Heart left ventricle (tissue), 13 donors: ENCODE measurements around the gene GRK5.

Source experiments
- POLR2A ChIP-seq, 2 donors: fragments of 450-650 bp; IDR thresholded peaks; one replicate each; pipeline ENCODE4 v1.6.1; 2017; ENCODE audit warnings: antibody characterized with exemption in 2 of 2, mild to moderate bottlenecking in 2 of 2, moderate library complexity in 2 of 2
- TF ChIP-seq, protein P1 (sequence below), 12 donors: fragments of 200-600 bp; sonication (generic) in 4 of 12; IDR thresholded peaks; one replicate each; pipeline versions ENCODE4 v1.5.0 to v1.8.0; 2018 to 2022; ENCODE audit warnings: antibody characterized with exemption in 12 of 12, mild to moderate bottlenecking in 5 of 12
- donor health status: ischemic (EF 13 %, LVEDD 7.1; RV severe dilation, severe dysfunction).
- donor health status: DM: no; HTN: yes; CAD: no.
- donor health status: DM: no; HTN: no; CAD: no.
- donor health status: ischemic (EF 25% LVEDD 6.9; RV normal size, moderate dysfunction).
- donor health status: ischemic (EF 25% LVEDD 5.7; RV mildly dilated, moderate dysfunction).
- donor health status: ischemic (EF 35%, LVEDD 5.7; RV mildly dilated, moderate dysfunction).
- donor health status: nonischemic (EF 11% LVEDD 7.7; RV severe dilation, severe dysfunction).
- donor health status: DM: yes; HTN: yes; CAD: no.
- donor health status: PGD.
- donor health status: ischemic (EF 29% LVEDD 5.4; RV normal size, mild dysfunction).
- donor health status: nonischemic (EF 23%, LVEDD 6.1; RV moderate dilation, normal function).

DNA sequence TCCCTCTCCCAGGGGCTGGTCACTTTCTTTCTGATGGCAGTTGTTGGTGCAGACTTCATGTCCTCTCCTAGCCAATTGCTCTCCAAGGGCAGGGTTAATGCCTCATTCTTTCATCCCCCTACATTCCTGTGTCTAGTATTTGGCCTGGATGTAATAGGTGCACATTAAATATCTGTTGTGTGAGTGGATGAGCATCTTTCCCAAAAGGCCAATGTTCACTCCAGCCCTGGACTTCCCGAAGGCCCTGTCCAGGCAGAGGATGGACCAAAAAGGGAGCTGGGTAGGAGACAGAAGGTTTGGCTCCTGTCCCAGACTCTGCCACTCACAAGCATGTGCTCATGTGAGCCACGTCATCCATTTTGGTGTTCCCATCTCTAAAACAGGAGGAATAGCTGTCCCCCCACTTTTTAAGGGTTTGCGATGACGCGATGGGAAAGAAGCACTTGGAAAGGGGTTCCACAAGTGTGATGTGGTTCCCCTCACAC is 287.7 kb downstream of the GRK5 start:
- TF ChIP-seq, protein P1, sequence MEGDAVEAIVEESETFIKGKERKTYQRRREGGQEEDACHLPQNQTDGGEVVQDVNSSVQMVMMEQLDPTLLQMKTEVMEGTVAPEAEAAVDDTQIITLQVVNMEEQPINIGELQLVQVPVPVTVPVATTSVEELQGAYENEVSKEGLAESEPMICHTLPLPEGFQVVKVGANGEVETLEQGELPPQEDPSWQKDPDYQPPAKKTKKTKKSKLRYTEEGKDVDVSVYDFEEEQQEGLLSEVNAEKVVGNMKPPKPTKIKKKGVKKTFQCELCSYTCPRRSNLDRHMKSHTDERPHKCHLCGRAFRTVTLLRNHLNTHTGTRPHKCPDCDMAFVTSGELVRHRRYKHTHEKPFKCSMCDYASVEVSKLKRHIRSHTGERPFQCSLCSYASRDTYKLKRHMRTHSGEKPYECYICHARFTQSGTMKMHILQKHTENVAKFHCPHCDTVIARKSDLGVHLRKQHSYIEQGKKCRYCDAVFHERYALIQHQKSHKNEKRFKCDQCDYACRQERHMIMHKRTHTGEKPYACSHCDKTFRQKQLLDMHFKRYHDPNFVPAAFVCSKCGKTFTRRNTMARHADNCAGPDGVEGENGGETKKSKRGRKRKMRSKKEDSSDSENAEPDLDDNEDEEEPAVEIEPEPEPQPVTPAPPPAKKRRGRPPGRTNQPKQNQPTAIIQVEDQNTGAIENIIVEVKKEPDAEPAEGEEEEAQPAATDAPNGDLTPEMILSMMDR (IDR thresholded peaks at IDR 0.05) = no peak
- TF ChIP-seq POLR2A (IDR thresholded peaks at IDR 0.05) = no peak
